Measurements from ENCODE around the gene UBXN6.

UBXN6 gene

GRCh38 chr19:4437103-4437502, 20.5 kb downstream of the UBXN6 start:
- DNase-seq, result no peak

DNA sequence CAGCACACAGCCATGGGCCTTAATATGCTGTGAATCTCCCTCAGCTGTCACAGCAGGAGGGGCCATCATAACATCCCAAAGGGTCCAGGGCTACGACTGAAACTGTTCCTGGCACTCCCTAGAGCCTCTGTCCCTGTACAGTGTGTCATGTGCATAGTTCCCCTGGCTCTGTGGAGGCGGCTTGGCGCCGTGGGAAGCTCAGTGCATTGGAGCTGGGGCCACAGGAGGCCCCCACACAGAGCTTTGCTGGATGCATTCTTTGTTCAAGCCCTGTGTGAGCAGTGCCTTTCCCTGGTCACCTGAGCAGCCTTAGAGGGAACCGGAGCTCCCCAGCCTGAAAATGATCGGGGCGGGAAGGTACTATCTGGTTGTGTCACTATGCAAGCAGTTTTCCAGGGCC, 21.4 kb downstream of the UBXN6 start:
- no peak for DNase-seq

DNA sequence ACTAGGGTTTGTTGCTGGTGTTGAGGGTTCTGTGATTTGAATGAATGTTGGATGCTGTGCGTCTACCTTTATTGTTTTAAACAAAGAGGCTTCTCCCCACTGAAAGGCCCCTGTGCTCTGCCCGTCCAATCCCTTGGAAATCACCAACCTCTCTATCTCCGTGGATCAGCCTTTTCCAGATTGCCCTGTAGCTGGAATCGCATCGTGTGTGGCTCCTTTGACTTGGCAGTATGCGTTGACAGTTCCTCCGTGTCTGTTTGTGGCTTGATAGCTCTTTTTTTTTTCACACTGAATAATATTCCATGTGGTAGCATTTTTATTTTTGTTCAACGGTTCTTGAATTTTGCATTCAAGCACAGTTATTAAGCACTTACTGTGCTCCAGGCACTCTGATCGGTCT, 23.2 kb downstream of the UBXN6 start:
- DNase-seq, result no peak

- no peak for DNase-seq
These were observed 24.6 kb downstream of the UBXN6 start for GRCh38 chr19:4432918-4433506.

DNA sequence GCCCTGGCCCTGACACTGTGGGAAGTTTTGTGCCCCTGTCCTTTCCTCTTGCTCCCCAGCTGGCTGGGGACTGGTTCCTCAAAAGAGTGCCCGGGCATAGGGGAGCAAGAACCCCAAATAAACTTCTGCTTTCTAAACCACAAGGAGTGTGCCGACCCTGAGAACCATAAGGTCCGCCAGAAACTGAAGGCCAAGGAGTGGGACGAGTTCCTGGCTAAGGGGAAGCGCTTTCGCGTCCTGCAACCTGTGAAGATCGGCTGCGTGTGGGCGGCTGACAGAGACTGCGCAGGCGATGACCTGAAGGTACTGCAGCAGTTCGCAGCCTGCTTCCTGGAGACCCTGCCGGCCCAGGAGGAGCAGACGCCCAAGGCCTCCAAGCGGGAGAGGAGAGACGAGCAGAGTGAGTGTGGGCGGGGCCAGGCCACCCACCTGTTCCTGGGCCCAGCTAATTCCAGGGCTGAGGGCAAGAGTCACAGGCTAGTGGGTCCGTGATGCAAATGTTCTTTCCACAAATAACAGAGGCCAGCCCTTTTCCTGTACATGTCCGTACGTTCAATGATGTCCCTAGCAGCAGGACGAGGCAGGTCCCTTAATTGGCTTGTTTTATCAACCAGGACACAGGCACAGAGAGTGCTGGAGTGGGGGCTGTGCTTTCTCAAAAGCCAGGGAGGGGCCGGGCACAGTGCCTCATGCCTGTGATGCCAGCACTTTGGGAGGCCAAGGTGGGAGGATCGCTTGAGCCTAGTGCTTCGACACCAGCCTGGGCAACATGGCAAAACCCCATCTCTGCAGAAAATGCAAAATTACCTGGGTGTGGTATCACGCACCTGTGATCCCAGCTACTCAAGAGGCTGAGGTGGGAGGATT, 25.6 kb downstream of the UBXN6 start:
- DNase-seq, result no peak

- DNase-seq, result no peak
These were observed 26.3 kb downstream of the UBXN6 start for GRCh38 chr19:4431296-4431695.

- no peak for DNase-seq
These were observed 26.8 kb downstream of the UBXN6 start for GRCh38 chr19:4430760-4431159.

- DNase-seq, result no peak
These were observed 27.8 kb downstream of the UBXN6 start for GRCh38 chr19:4429771-4430171.

DNA sequence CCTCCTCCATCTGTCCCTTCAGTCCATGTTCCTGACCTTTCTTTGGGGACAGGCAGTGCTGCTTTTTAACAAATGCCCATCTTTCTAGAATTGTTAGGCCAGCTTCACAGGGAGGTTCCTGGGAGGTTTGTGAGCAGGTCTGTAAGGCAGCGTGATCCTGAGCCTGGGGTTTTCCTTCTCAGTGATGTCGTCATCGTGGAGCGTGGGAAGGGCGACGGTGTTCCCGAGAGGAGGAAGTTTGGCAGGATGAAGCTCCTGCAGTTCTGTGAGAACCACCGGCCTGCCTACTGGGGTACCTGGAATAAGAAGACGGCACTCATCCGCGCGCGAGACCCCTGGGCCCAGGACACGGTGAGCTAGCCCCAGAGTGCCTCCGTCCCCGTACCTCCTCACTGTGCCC, 28.3 kb downstream of the UBXN6 start:
- DNase-seq, result no peak

- DNase-seq, result no peak
These were observed 29.1 kb downstream of the UBXN6 start for GRCh38 chr19:4428326-4428975.

- DNase-seq, result peak; percentile 90
These were observed 32.1 kb downstream of the UBXN6 start for GRCh38 chr19:4425537-4425936.

DNA sequence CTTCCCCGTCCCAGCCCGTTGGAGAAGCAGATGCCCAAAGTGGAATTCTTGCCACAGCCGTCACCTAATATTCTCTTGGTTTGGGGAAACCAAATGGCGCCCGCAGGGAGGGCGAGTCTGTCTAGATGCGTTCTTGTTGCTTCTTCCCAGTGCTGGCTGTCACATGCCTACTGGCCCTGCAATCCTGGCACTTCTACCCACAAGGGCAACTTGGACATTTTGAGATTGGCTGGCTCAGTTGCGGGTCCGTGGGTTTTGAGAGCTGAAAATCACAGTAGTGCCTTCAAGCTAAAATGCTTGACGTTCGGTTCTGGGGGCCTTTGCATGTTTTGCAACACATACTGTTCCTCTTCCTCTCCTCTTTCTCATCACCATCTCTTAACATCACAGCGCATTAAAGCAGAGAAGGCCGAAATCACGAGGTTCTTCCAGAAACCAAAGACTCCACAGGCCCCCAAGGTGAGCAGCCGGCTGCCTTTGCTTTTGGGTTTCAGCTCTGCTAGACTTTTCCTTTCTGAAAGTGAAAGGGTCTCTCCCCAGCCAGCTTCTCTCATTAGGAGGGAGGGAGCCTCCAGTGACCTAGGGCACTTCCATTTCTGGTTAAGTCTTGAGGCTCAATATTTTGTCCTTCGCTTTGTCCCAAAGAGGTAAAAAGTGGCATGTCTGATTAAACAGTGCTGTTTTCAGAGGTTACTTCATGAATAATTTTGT, 34.0 kb downstream of the UBXN6 start:
- DNase-seq, result no peak

DNA sequence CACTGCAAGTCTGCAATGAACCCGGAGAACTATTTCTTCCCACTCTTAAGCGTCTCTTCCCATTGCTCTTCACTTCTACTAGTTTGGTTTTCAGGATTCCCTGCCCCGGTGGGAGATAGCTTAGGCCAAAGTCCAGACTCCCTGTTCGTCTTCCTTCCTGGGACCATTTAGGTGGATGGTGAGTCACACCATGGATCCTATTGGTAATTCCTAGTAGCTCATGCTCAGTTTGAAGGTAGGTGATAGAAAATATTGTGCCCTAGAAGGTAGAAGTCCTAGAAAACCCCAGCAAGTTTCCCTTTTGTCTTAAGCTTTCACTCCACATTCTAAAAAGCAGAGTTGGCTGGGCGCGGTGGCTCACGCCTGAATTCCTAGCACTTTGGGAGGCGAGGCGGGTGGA, 41.3 kb downstream of the UBXN6 start:
- no peak for DNase-seq

DNA sequence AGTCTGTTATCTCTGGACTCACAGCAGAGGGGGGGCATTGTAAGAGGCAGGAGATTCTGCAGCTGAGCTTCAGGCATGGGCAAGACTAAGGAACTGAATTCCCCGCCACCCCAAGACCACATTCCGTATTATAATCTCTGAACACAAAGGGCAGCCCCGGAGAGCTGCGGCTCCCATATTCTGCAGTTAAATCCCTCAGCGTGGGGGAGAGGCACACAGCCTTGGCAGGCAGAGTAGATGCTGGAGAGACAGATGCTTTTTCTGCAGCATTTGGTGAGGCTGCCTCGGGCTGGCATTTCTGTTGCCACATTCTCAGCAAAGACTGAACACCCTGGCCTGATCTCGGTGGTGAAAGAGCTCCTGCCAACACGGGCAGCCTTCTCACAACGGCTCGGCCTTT, 42.2 kb downstream of the UBXN6 start:
- DNase-seq, result no peak

- DNase-seq, result no peak
These were observed 42.7 kb downstream of the UBXN6 start for GRCh38 chr19:4414800-4415321.

- no peak for DNase-seq
These were observed 43.3 kb downstream of the UBXN6 start for GRCh38 chr19:4414144-4414799.

GRCh38 chr19:4413588-4413987, 44.0 kb downstream of the UBXN6 start:
- no peak for DNase-seq

DNA sequence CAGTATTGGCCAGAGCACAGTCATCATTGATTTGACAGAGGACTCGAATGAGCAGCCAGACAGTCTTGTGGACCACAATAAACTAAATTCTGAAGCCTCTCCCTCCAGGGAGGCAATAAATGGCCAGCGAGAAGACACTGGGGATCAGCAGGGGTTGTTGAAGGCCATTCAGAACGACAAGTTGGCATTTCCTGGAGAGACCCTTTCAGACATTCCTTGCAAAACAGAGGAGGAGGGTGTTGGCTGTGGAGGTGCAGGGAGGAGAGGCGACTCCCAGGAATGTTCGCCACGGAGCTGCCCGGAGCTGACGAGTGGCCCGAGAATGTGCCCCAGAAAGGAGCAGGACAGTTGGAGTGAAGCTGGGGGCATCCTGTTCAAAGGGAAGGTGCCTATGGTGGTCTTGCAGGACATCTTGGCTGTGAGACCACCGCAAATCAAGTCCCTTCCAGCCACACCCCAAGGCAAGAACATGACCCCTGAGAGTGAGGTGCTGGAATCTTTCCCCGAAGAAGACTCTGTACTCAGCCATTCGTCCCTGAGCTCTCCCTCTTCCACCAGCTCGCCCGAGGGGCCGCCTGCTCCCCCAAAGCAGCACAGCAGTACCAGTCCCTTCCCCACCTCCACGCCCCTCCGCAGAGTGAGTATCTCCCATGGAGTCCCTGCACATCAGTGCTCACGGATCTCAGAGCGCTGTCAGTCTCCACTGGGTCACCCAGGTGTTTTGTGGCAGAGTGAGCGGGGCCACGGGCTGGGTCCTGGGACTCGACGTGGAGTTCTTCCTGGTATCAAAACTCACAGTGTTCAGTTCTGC, 48.3 kb downstream of the UBXN6 start:
- no peak for DNase-seq

DNA sequence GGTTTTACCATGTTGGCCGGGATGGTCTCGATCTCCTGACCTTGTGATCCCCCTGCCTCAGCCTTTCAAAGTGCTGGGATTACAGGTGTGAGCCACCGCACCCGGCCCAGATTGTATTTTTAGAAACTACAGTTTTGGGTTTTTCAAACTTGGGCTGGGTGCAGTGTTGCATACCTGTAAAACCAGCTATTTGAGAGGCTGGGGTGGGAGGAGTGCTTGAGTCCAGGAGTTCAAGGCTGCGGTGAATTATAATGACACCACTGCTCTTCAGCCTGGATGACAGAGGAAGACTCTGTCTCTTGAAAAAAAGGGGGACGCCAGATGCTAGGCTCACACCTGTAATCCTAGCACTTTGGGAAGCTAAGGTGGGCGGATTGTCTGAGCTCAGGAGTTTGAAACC, 51.0 kb downstream of the UBXN6 start:
- DNase-seq, result no peak

- DNase-seq, result no peak
These were observed 51.6 kb downstream of the UBXN6 start for GRCh38 chr19:4405977-4406376.

- DNase-seq, result no peak
These were observed 54.4 kb downstream of the UBXN6 start for GRCh38 chr19:4403005-4403761.

Data from fibroblast of skin of scalp (primary cell).